HCT116 (cell line): Measurements from ENCODE around the gene TTC12. TPM values are rescaled to one million over a fixed set of nuclear protein-coding genes. Genes with fewer than 3 reads are reported as not detected.

Experiments used
- ATAC-seq: fragments of 200-7000 bp; cut with Tn5 transposase; 2 replicates; pipeline ENCODE4 v1.9.1; 2020; ENCODE audit warnings: mild to moderate bottlenecking, moderate library complexity
- BruUV-seq: library from RNA; stranded (reverse); fragments of 400-500 nt; replicated peaks from 2 replicates; lab custom pipeline; 2021; lab: Mats Ljungman, UMichigan
- CTCF ChIA-PET: fragments of 300-600 bp; sonication (Branson Sonifier 250); formaldehyde crosslinking; loops from one replicate; lab custom pipeline; 2021; ENCODE audit warnings: antibody characterized with exemption; lab: Charles Lee
- POLR2A ChIA-PET: fragments of 300-600, 350-600 bp; sonication (Branson Sonifier 250); formaldehyde crosslinking; loops from one replicate; lab custom pipeline; 2021; ENCODE audit warnings: antibody characterized with exemption; lab: Charles Lee
- RAD21 ChIA-PET, 2 experiments: fragments of 300-600 bp; sonication (Branson Sonifier 250); formaldehyde crosslinking; loops; one replicate each; lab custom pipeline; 2023; ENCODE audit warnings: low total read pairs in 2 of 2; ENCODE audit not compliant: uncharacterized antibody in 2 of 2, unreplicated experiment in 2 of 2, low non-redundant PET in 1 of 2; lab: Charles Lee
- DNase-seq: peaks from one replicate; pipeline ENCODE4 v3.0.0-alpha.2; 2010; ENCODE audit warnings: low read depth, low spot score
- H2AFZ ChIP-seq: fragments of 200-600 bp; shearing (Covaris generic), sonication (generic); 2 replicates; pipeline ENCODE4 v1.6.1; 2017; ENCODE audit warnings: low read depth, mixed run types, mixed read lengths, antibody characterized with exemption, low read length; ENCODE audit not compliant: poor library complexity, severe bottlenecking
- H3K27ac ChIP-seq: 2 replicates; pipeline ENCODE4 v1.5.1; 2012; ENCODE audit warnings: low read depth, low read length
- H3K27me3 ChIP-seq: fragments of 200-600 bp; sonication (generic); 2 replicates; pipeline ENCODE4 v1.6.1; 2016; ENCODE audit warnings: mixed run types, low read length, mixed read lengths; ENCODE audit not compliant: insufficient read depth
- H3K36me3 ChIP-seq, 2 experiments: fragments of 200-500 bp in 1 of 2; fragments of 200-600 bp in 1 of 2; sonication (Bioruptor generic) in 1 of 2; sonication (generic) in 1 of 2; 2 replicates each; pipeline versions ENCODE4 v1.5.1 to v1.6.1; 2014 to 2016; ENCODE audit warnings: low read length in 2 of 2, inconsistent platforms in 1 of 2, mixed read lengths in 1 of 2, mixed run types in 1 of 2; ENCODE audit not compliant: insufficient read depth in 2 of 2, control insufficient read depth in 1 of 2
- H3K4me1 ChIP-seq, 2 experiments: fragments of 200-600 bp in 1 of 2; sonication (generic) in 1 of 2; 2 replicates each; pipeline versions ENCODE4 v1.5.1 to v1.6.1; 2012 to 2017; ENCODE audit warnings: low read length in 2 of 2, inconsistent platforms in 1 of 2, mild to moderate bottlenecking in 1 of 2, mixed read lengths in 1 of 2, mixed run types in 1 of 2, moderate library complexity in 1 of 2; ENCODE audit not compliant: insufficient read depth in 2 of 2, control insufficient read depth in 1 of 2
- H3K4me2 ChIP-seq: fragments of 200-600 bp; sonication (generic); 2 replicates; pipeline ENCODE4 v1.6.1; 2017; ENCODE audit warnings: mixed run types, low read length, mixed read lengths
- H3K4me3 ChIP-seq, 2 experiments: fragments of 200-600 bp in 1 of 2; sonication (generic) in 1 of 2; replicated peaks in 1 of 2; 2 replicates each; pipeline ENCODE4 v1.5.1; 2011 to 2016; ENCODE audit warnings: low read length in 2 of 2, control low read depth in 1 of 2, low read depth in 1 of 2, mild to moderate bottlenecking in 1 of 2, mixed read lengths in 1 of 2, mixed run types in 1 of 2
- H3K79me2 ChIP-seq: fragments of 200-600 bp; sonication (generic); 2 replicates; pipeline ENCODE4 v1.6.1; 2017; ENCODE audit warnings: mild to moderate bottlenecking, mixed run types, low read length, moderate library complexity, mixed read lengths; ENCODE audit not compliant: insufficient read depth
- H3K9ac ChIP-seq: fragments of 200-600 bp; sonication (generic); 2 replicates; pipeline ENCODE4 v1.6.1; 2016; ENCODE audit warnings: low read length, mixed read lengths
- H3K9me2 ChIP-seq: fragments of 200-600 bp; sonication (generic), shearing (Covaris generic); 2 replicates; pipeline ENCODE4 v1.6.1; 2017; ENCODE audit warnings: mixed run types, mild to moderate bottlenecking, moderate library complexity; ENCODE audit not compliant: insufficient read depth
- H3K9me3 ChIP-seq, 2 experiments: fragments of 200-500 bp in 1 of 2; fragments of 200-600 bp in 1 of 2; sonication (Bioruptor generic) in 1 of 2; sonication (generic) in 1 of 2; 2 replicates each; pipeline ENCODE4 v1.6.1; 2014 to 2017; ENCODE audit warnings: low read length in 2 of 2, mixed read lengths in 2 of 2, inconsistent platforms in 1 of 2, low read depth in 1 of 2, mild to moderate bottlenecking in 1 of 2, mixed run types in 1 of 2, moderate library complexity in 1 of 2; ENCODE audit not compliant: control insufficient read depth in 1 of 2, insufficient read depth in 1 of 2
- H4K20me1 ChIP-seq: fragments of 200-600 bp; sonication (generic), shearing (Covaris generic); 2 replicates; pipeline ENCODE4 v1.6.1; 2017; ENCODE audit warnings: mixed run types, mild to moderate bottlenecking, moderate library complexity; ENCODE audit not compliant: insufficient read depth
- EGR1 ChIP-seq: IDR thresholded peaks from 2 replicates; pipeline ENCODE4 v1.6.1; 2012; ENCODE audit warnings: low read depth
- MAX ChIP-seq: IDR thresholded peaks from 2 replicates; pipeline ENCODE4 v1.6.1; 2012
- POLR2A ChIP-seq: IDR thresholded peaks from 2 replicates; pipeline ENCODE4 v1.7.0; 2011; ENCODE audit warnings: borderline replicate concordance; ENCODE audit not compliant: insufficient read depth, insufficient read length; ENCODE audit errors: extremely low read depth
- POLR2AphosphoS5 ChIP-seq: IDR thresholded peaks from 2 replicates; pipeline ENCODE4 v1.6.1; 2011; ENCODE audit warnings: mild to moderate bottlenecking, low read depth, low read length, moderate library complexity
- SIN3A ChIP-seq: IDR thresholded peaks from 2 replicates; pipeline ENCODE4 v1.6.1; 2012; ENCODE audit warnings: low read depth
- SP1 ChIP-seq: IDR thresholded peaks from 2 replicates; pipeline ENCODE4 v1.6.1; 2012; ENCODE audit warnings: low read depth
- ZFX ChIP-seq: fragments of 450-650 bp; IDR thresholded peaks from 2 replicates; pipeline ENCODE4 v1.6.1; 2017
- intact Hi-C: fragments of 100-400 bp; cut with micrococcal nuclease; formaldehyde crosslinking; loops from 2 replicates; pipeline ENCODE4 v1.10.0; 2022
- total RNA-seq: library from RNA; stranded (reverse); gene quantifications from one replicate; pipeline ENCODE4 v1.2.1, GENCODE V29; 2021; ENCODE audit not compliant: unreplicated experiment

The TTC12 gene
- total RNA-seq, 1 experiment from 2014 or later, result 12.6 TPM

GRCh38 chr11:113395782-113396336 is 81.5 kb downstream of the TTC12 start:
- Histone ChIP-seq H3K27ac (no peak overlapping the region), H2AFZ (no peak overlapping the region), H3K9ac (no peak overlapping the region), H3K9me3 (no peaks in the 10 kb centered on the region), H4K20me1 (no peaks in the 10 kb centered on the region), H3K4me1 (no peaks in the 10 kb centered on the region), H3K79me2 (no peaks in the 10 kb centered on the region), H3K9me2 (no peaks in the 10 kb centered on the region), H3K4me2 (no peak overlapping the region), H3K27me3 (peaks cover 15% of the 10 kb centered on the region), H3K36me3 (no peaks in the 10 kb centered on the region), H3K4me3 (no peak overlapping the region)
- no peak for TF ChIP-seq SIN3A
- no peak for TF ChIP-seq EGR1
- ATAC-seq (no peak), DNase-seq (no peak)
- intact Hi-C loops, result no loop called here
- ChIA-PET CTCF (no interaction called here), POLR2A (no interaction called here), RAD21 (no interaction called here)
- BruUV-seq, result no TSS peak

GRCh38 chr11:113396690-113397089 is 82.3 kb downstream of the TTC12 start:
- H3K4me1 ChIP-seq, result peaks cover under 1 to 4% of the 10 kb centered on the region in 2 experiments; a peak in 2 of 4 replicates
- no TSS peak for BruUV-seq

More at GRCh38 chr11:113396690-113397089, 82.3 kb downstream of the TTC12 start:
- no peak for DNase-seq
- RAD21 ChIA-PET, result no interaction called here
- H3K36me3 ChIP-seq, result no peaks in the 10 kb centered on the region
- POLR2A ChIA-PET, result no interaction called here
- no peaks in the 10 kb centered on the region for H3K9me3 ChIP-seq
- no peak overlapping the region for H3K4me2 ChIP-seq
- TF ChIP-seq POLR2AphosphoS5 (no peak), SP1 (no peak), MAX (no peak), POLR2A (no peak), ZFX (no peak)
- no peak overlapping the region for H3K9ac ChIP-seq
- H4K20me1 ChIP-seq, result no peaks in the 10 kb centered on the region
- no peak for ATAC-seq
- H3K27me3 ChIP-seq, result peaks cover 15% of the 10 kb centered on the region
- no peaks in the 10 kb centered on the region for H3K9me2 ChIP-seq
- CTCF ChIA-PET, result no interaction called here
- intact Hi-C loops, result no loop called here
- no peak overlapping the region for H2AFZ ChIP-seq
- no peak overlapping the region for H3K27ac ChIP-seq
- H3K79me2 ChIP-seq, result no peaks in the 10 kb centered on the region
- H3K4me3 ChIP-seq, result no peak overlapping the region
